ENCODE data around the gene B3GALT6.

The B3GALT6 gene

GRCh38 chr1:1259951-1260600, 28.0 kb downstream of the B3GALT6 start:
- no peak for DNase-seq (ENCODE audit: low spot score)
- no peak for TF ChIP-seq CTCF (IDR thresholded peaks at IDR 0.05; ENCODE audit: extremely low read depth, missing control alignments)

GRCh38 chr1:1260843-1261560, 29.0 kb downstream of the B3GALT6 start:
- no peak for DNase-seq (ENCODE audit: low spot score)
- no peak for TF ChIP-seq CTCF (IDR thresholded peaks at IDR 0.05; ENCODE audit: extremely low read depth, missing control alignments)

- DNase-seq (ENCODE audit: low spot score): no peak
- TF ChIP-seq CTCF (IDR thresholded peaks at IDR 0.05; ENCODE audit: extremely low read depth, missing control alignments): no peak
These were observed 30.0 kb downstream of the B3GALT6 start for GRCh38 chr1:1262071-1262470.

- no peak for DNase-seq (ENCODE audit: low spot score)
- no peak for TF ChIP-seq CTCF (IDR thresholded peaks at IDR 0.05; ENCODE audit: extremely low read depth, missing control alignments)
These were observed 30.7 kb downstream of the B3GALT6 start for GRCh38 chr1:1262758-1263157.

GRCh38 chr1:1264026-1264425, 32.0 kb downstream of the B3GALT6 start:
- DNase-seq (ENCODE audit: low spot score): no peak
- TF ChIP-seq CTCF (IDR thresholded peaks at IDR 0.05; ENCODE audit: extremely low read depth, missing control alignments): no peak

GRCh38 chr1:1264868-1265272, 32.8 kb downstream of the B3GALT6 start:
- TF ChIP-seq CTCF (IDR thresholded peaks at IDR 0.05; ENCODE audit: extremely low read depth, missing control alignments): no peak
- DNase-seq (ENCODE audit: low spot score): no peak

GRCh38 chr1:1267488-1268283, 35.6 kb downstream of the B3GALT6 start:
- DNase-seq (ENCODE audit: low spot score): no peak
- TF ChIP-seq CTCF (IDR thresholded peaks at IDR 0.05; ENCODE audit: extremely low read depth, missing control alignments): no peak
